GM12878 (cell line): ENCODE measurements around the gene ADGRD1. TPM values are rescaled to one million over a fixed set of nuclear protein-coding genes. Genes with fewer than 3 reads are reported as not detected.

ENCODE experiments used
- ATAC-seq: fragments of 200-7000 bp; cut with Tn5 transposase; 3 replicates; pipeline ENCODE4 v1.9.1; 2020; ENCODE audit warnings: mild to moderate bottlenecking, moderate library complexity
- BruUV-seq: library from RNA; stranded (reverse); fragments of 400-500 nt; replicated peaks from 2 replicates; lab custom pipeline; 2021; lab: Mats Ljungman, UMichigan
- CTCF ChIA-PET: fragments of 300-600 bp; sonication (Branson Sonifier 250); formaldehyde crosslinking; extraction: SDS; loops from one replicate; lab custom pipeline; 2021; ENCODE audit warnings: inconsistent platforms; lab: Yijun Ruan, JAX
- POLR2A ChIA-PET: fragments of 350-600 bp; formaldehyde crosslinking; extraction: SDS; loops from one replicate; lab custom pipeline; 2021; ENCODE audit warnings: inconsistent platforms; lab: Charles Lee
- RAD21 ChIA-PET: fragments of 300-600 bp; sonication (Branson Sonifier 250); formaldehyde crosslinking; loops from one replicate; lab custom pipeline; 2023; ENCODE audit warnings: antibody characterized with exemption; ENCODE audit not compliant: unreplicated experiment; lab: Charles Lee
- SMC1A ChIA-PET: fragments of 300-600 bp; sonication (Branson Sonifier 250); formaldehyde crosslinking; loops from one replicate; lab custom pipeline; 2023; ENCODE audit not compliant: unreplicated experiment, uncharacterized antibody; lab: Charles Lee
- DNase-seq: peaks from one replicate; pipeline ENCODE4 v3.0.0-alpha.2; 2011; ENCODE audit warnings: low read depth, low spot score
- FAIRE-seq: peaks from 3 replicates; lab custom pipeline; 2011; peaks lifted over from hg19 to GRCh38; lab: Jason Lieb, UNC
- H2AFZ ChIP-seq: 2 replicates; pipeline ENCODE4 v1.6.0; 2011; ENCODE audit warnings: low read depth, low read length, control low read depth; ENCODE audit not compliant: control insufficient read depth
- H3K27ac ChIP-seq: 2 replicates; pipeline ENCODE4 v1.5.1; 2011; ENCODE audit warnings: control low read depth; ENCODE audit not compliant: control insufficient read depth, insufficient read depth
- H3K27me3 ChIP-seq, 2 experiments: replicated peaks in 1 of 2; 2 replicates each; pipeline versions ENCODE4 v1.6.0 to v1.6.1; 2011; ENCODE audit warnings: low read length in 1 of 2; ENCODE audit not compliant: control insufficient read depth in 2 of 2, insufficient read depth in 2 of 2
- H3K36me3 ChIP-seq, 2 experiments: 2 replicates each; pipeline ENCODE4 v1.5.1; 2011; ENCODE audit warnings: low read length in 1 of 2; ENCODE audit not compliant: control insufficient read depth in 2 of 2, insufficient read depth in 2 of 2
- H3K4me1 ChIP-seq: 2 replicates; pipeline ENCODE4 v1.6.1; 2011; ENCODE audit warnings: mild to moderate bottlenecking, low read length, moderate library complexity, mixed read lengths; ENCODE audit not compliant: control insufficient read depth, insufficient read depth
- H3K4me2 ChIP-seq: 2 replicates; pipeline ENCODE4 v1.6.0; 2011; ENCODE audit warnings: control low read depth; ENCODE audit not compliant: control insufficient read depth, insufficient read depth
- H3K4me3 ChIP-seq: fragments of 200-600 bp; sonication (generic); 2 replicates; pipeline ENCODE4 v1.5.1; 2016
- H3K79me2 ChIP-seq: 2 replicates; pipeline ENCODE4 v1.6.0; 2011; ENCODE audit warnings: low read length; ENCODE audit not compliant: control insufficient read depth, insufficient read depth
- H3K9ac ChIP-seq: 2 replicates; pipeline ENCODE4 v1.8.0; 2011; ENCODE audit warnings: low read length, control low read depth, mixed read lengths; ENCODE audit not compliant: control insufficient read depth, insufficient read depth
- H3K9me3 ChIP-seq: replicated peaks from 3 replicates; pipeline ENCODE4 v1.5.1; 2011; ENCODE audit warnings: mild to moderate bottlenecking, low read length; ENCODE audit not compliant: control insufficient read depth, insufficient read depth
- H4K20me1 ChIP-seq: 2 replicates; pipeline ENCODE4 v1.6.0; 2011; ENCODE audit not compliant: control insufficient read depth, insufficient read depth
- CEBPZ ChIP-seq: fragments of 150-350 bp; IDR thresholded peaks from 2 replicates; pipeline ENCODE4 v1.6.1; 2016; ENCODE audit warnings: low read depth, low read length
- CHD4 ChIP-seq: fragments of 200-600 bp; sonication (generic); IDR thresholded peaks from 2 replicates; pipeline ENCODE4 v1.6.1; 2016; ENCODE audit warnings: mild to moderate bottlenecking
- NR2C1 ChIP-seq: fragments of 450-650 bp; IDR thresholded peaks from 2 replicates; pipeline ENCODE4 v1.6.1; 2017; ENCODE audit warnings: antibody characterized with exemption, mild to moderate bottlenecking, moderate library complexity
- PAX8 ChIP-seq: fragments of 450-650 bp; IDR thresholded peaks from 2 replicates; pipeline ENCODE4 v1.6.1; 2017; ENCODE audit warnings: mild to moderate bottlenecking, moderate library complexity
- PML ChIP-seq: IDR thresholded peaks from 2 replicates; pipeline ENCODE4 v1.6.1; 2012; ENCODE audit warnings: low read length, inconsistent platforms
- RUNX3 ChIP-seq: IDR thresholded peaks from 2 replicates; pipeline ENCODE4 v1.6.1; 2012; ENCODE audit warnings: low read length, inconsistent platforms
- SKIL ChIP-seq: fragments of 450-650 bp; IDR thresholded peaks from 2 replicates; pipeline ENCODE4 v1.6.1; 2017; ENCODE audit warnings: mild to moderate bottlenecking, low read depth, inconsistent platforms; ENCODE audit not compliant: poor library complexity, severe bottlenecking
- SPI1 ChIP-seq: IDR thresholded peaks from 2 replicates; pipeline ENCODE4 v1.6.1; 2011; ENCODE audit warnings: low read depth, mild to moderate bottlenecking, low read length, moderate library complexity, borderline replicate concordance; ENCODE audit not compliant: insufficient read depth
- YBX1 ChIP-seq: fragments of 450-650 bp; IDR thresholded peaks from 2 replicates; pipeline ENCODE4 v1.6.1; 2016; ENCODE audit warnings: antibody characterized with exemption
- ZBTB33 ChIP-seq: fragments of 450-650 bp; IDR thresholded peaks from 2 replicates; pipeline ENCODE4 v1.6.1; 2017; ENCODE audit warnings: mild to moderate bottlenecking
- ZNF274 ChIP-seq: IDR thresholded peaks from one replicate; pipeline ENCODE4 v1.8.0; 2011; ENCODE audit not compliant: insufficient read length, insufficient read depth
- WGBS: methylation state at CpG from one replicate; pipeline ENCODE4 v1.1.6; 2016; ENCODE audit warnings: low lambda C conversion rate; ENCODE audit not compliant: insufficient replicate concordance, insufficient coverage; ENCODE audit errors: missing lambda C conversion rate; 5-methylcytosine and 5-hydroxymethylcytosine counted together
- in situ Hi-C: fragments of 300-500 bp; cut with MboI; formaldehyde crosslinking; loops from 9 replicates; pipeline ENCODE4 v1.14.3; 2018; ENCODE audit warnings: mixed read lengths
- intact Hi-C: fragments of 100-400 bp; cut with micrococcal nuclease; formaldehyde crosslinking; loops from one replicate; pipeline ENCODE4 v1.14.2; 2022; ENCODE audit not compliant: unreplicated experiment
- polyA plus RNA-seq, 11 experiments: library from polyadenylated mRNA; depleted of rRNA in 4 of 11; unstranded in 6 of 11; stranded (reverse) in 5 of 11; fragments of >200 nt; fragmentation: Nextera tagmentation in 4 of 11; fragmentation: Illumina TruSeq in 1 of 11; extraction: Ambion mirVana in 4 of 11; extraction: Trizol in 1 of 11; gene quantifications; 1 replicate in 1 of 11; 2 replicates in 10 of 11; pipeline versions ENCODE4 v1.2.1 to v1.2.3, GENCODE V29; 2011 to 2016; ENCODE audit warnings: inconsistent platforms in 2 of 11, missing spikeins in 2 of 11, low read depth in 1 of 11
- total RNA-seq, 4 experiments: library from RNA; depleted of rRNA in 3 of 4; stranded (reverse); fragments of >200 nt in 3 of 4; fragmentation: Illumina TruSeq in 1 of 4; extraction: Trizol in 1 of 4; gene quantifications; 2 replicates each; pipeline versions ENCODE4 v1.2.1 to v1.2.3, GENCODE V29; 2013 to 2021

Gene ADGRD1
- total and polyA plus RNA-seq, 10 of the 15 experiments (the other 5 are each of a cell fraction or from before 2014, with no cell fraction given): 0.15 to 12.7 (median 1.2) TPM

GRCh38 chr12:131042834-131043245, 89.1 kb downstream of the ADGRD1 start:
- intact Hi-C loops (no loop called here), in situ Hi-C loops (no loop called here)
- ATAC-seq (no peak), FAIRE-seq (no peak), DNase-seq (no peak)
- H3K36me3 ChIP-seq: no peaks in the 10 kb centered on the region
- H3K27me3 ChIP-seq: no peaks in the 10 kb centered on the region
- H3K4me3 ChIP-seq: no peak overlapping the region
- POLR2A ChIA-PET: no interaction called here
- H3K9ac ChIP-seq: no peak overlapping the region
- H3K4me1 ChIP-seq: no peaks in the 10 kb centered on the region
- TF ChIP-seq YBX1 (no peak), ZNF274 (no peak), SKIL (no peak), CHD4 (no peak), ZBTB33 (no peak), RUNX3 (no peak), CEBPZ (no peak), NR2C1 (no peak), PML (no peak), SPI1 (no peak), PAX8 (no peak)
- no peak overlapping the region for H3K27ac ChIP-seq
- no peaks in the 10 kb centered on the region for H3K79me2 ChIP-seq
- SMC1A ChIA-PET: no interaction called here
- CTCF ChIA-PET: no interaction called here
- no peak overlapping the region for H3K4me2 ChIP-seq
- no peak overlapping the region for H2AFZ ChIP-seq
- no peaks in the 10 kb centered on the region for H4K20me1 ChIP-seq
- WGBS: 43% methylated on average over 12 of the region's 14 CpGs
- H3K9me3 ChIP-seq: no peaks in the 10 kb centered on the region
- RAD21 ChIA-PET: no interaction called here
- no TSS peak for BruUV-seq
